Adrenal gland (tissue), 5 donors: ENCODE results near the gene SLC13A5.

Experiments used
- POLR2A ChIP-seq, 2 donors: fragments of 450-650 bp; IDR thresholded peaks; one replicate each; pipeline ENCODE4 v1.6.1; 2017; ENCODE audit warnings: antibody characterized with exemption in 2 of 2, mild to moderate bottlenecking in 2 of 2, moderate library complexity in 1 of 2
- TF ChIP-seq, protein P1 (sequence below), 6 experiments: fragments of 450-650 bp in 4 of 6; fragments of 200-600 bp in 2 of 6; sonication (generic) in 1 of 6; IDR thresholded peaks; 1 replicate in 5 of 6; 2 replicates in 1 of 6; pipeline versions ENCODE4 v1.5.1 to v1.8.0; 2016 to 2021; ENCODE audit warnings: antibody characterized with exemption in 6 of 6, mild to moderate bottlenecking in 2 of 6, moderate library complexity in 1 of 6
- donor health status: DM: no; HTN: no; CAD: no.

DNA sequence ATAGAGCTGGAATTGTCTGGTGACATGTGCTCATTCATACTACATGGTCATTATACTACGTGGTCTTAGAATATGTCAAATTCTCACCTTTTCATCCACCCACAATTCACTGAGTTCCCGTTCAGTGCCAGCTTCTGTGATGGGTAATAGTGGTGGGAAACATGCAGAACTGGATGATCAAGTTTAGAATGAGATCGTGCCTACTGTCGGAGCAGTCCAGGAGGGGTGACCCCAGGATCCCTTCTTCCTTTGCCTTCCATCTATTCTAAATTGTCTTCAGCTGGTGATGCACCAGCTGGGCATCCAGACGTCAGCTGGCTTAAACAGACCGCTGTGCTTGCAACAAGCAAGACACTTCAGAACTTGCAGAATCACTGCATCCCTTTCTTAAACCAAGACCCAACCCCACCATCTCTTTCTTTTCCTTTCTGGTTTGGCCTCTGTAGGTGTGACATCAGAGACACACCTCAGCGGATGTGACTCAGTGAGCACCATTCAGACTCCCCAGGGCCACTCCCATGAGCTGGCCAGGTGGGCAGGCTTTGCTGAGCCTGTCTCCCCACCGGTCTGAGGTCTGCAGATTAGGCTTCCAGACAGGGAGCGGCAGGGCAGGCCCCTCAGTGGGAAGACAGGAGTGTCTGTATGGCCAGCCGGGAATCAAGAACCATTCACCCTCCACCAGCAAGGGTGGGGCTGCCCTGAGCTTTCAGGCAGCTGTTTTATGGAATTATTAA lies 43.5 kb downstream of the SLC13A5 start:
- TF ChIP-seq, protein P1, sequence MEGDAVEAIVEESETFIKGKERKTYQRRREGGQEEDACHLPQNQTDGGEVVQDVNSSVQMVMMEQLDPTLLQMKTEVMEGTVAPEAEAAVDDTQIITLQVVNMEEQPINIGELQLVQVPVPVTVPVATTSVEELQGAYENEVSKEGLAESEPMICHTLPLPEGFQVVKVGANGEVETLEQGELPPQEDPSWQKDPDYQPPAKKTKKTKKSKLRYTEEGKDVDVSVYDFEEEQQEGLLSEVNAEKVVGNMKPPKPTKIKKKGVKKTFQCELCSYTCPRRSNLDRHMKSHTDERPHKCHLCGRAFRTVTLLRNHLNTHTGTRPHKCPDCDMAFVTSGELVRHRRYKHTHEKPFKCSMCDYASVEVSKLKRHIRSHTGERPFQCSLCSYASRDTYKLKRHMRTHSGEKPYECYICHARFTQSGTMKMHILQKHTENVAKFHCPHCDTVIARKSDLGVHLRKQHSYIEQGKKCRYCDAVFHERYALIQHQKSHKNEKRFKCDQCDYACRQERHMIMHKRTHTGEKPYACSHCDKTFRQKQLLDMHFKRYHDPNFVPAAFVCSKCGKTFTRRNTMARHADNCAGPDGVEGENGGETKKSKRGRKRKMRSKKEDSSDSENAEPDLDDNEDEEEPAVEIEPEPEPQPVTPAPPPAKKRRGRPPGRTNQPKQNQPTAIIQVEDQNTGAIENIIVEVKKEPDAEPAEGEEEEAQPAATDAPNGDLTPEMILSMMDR (IDR thresholded peaks at IDR 0.05) = no peak
- no peak for TF ChIP-seq POLR2A (IDR thresholded peaks at IDR 0.05)
